Measurements from ENCODE around the gene RUNDC1.

The RUNDC1 gene

DNA sequence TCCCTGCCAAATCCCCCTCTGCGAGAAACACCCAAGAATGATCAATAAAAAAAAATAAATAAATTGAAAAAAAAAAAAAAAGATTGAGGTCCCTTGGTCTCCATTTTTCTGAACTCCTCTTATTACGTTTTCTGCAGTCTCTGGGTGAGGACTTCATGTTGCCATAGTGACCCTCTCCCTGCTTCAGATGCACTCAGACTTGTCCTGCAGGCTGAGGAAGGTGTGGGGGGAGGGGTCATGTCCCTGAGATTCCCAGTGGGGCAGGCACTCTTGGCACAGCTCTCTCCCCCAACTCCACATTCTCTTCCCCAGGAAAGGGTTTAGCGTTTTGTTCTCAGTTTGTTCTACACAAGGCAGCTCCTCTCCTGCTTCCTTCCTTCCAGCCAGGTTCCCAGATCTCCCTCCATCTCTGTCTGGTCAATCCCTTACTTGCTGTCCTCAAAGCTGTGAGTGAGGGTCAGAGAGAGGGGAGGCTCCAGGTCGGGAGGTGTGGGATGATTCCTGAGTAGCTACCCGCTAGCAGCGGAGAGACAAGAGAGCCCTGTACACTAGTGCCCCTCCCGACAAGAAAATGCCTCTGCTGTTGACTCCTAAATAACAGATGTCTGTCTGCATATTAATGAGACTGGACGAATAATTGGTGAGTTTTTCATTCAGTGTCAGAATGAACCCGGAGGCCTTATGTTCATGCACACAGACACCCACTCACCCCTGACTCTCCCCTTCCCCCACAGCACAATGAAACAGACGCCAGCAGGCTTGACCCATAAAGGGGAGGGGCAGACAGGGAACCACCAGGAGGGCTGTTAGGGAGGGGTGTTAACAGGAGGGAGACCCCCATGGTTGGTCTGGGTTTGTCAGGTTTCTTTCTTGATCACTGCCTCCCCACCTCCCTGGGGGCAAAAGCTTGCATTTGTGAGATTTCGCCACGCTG, 53.9 kb downstream of the RUNDC1 start:
- H3K9me3 ChIP-seq (ENCODE audit: insufficient read depth, low read length) = no peaks in the 10 kb centered on the region
- peaks cover 3% of the 10 kb centered on the region for H3K36me3 ChIP-seq (ENCODE audit: insufficient read depth, insufficient read length, low read length)
- DNase-seq (ENCODE audit: low read depth, low spot score) = no peak
- peaks cover 25% of the 10 kb centered on the region for H3K4me1 ChIP-seq (ENCODE audit: insufficient read depth, insufficient read length)
- TF ChIP-seq YY1 (IDR thresholded peaks at IDR 0.05; ENCODE audit: insufficient read depth, insufficient read length) = no peak
- no peak for TF ChIP-seq SUZ12 (IDR thresholded peaks at IDR 0.05; ENCODE audit: extremely low read depth, insufficient read depth, insufficient read length)
- TF ChIP-seq ZNF274 (IDR thresholded peaks at IDR 0.05; ENCODE audit: low read depth, low read length) = no peak
- H3K27me3 ChIP-seq (ENCODE audit: insufficient read depth, insufficient read length) = no peaks in the 10 kb centered on the region
- H3K9ac ChIP-seq (ENCODE audit: insufficient read length, low read depth) = peak overlapping the region; percentile 52
- peak overlapping the region; percentile 33 for H3K4me3 ChIP-seq (ENCODE audit: insufficient read length, low read depth)

- Histone ChIP-seq H3K27me3 (ENCODE audit: insufficient read depth, insufficient read length) (no peaks in the 10 kb centered on the region), H3K36me3 (ENCODE audit: insufficient read depth, insufficient read length, low read length) (peaks cover 3% of the 10 kb centered on the region), H3K9me3 (ENCODE audit: insufficient read depth, low read length) (no peaks in the 10 kb centered on the region), H3K4me3 (ENCODE audit: insufficient read length, low read depth) (peak overlapping the region; percentile 33), H3K9ac (ENCODE audit: insufficient read length, low read depth) (peak overlapping the region; percentile 52), H3K4me1 (ENCODE audit: insufficient read depth, insufficient read length) (peaks cover 24% of the 10 kb centered on the region)
- TF ChIP-seq SUZ12 (IDR thresholded peaks at IDR 0.05; ENCODE audit: extremely low read depth, insufficient read depth, insufficient read length) (no peak), YY1 (IDR thresholded peaks at IDR 0.05; ENCODE audit: insufficient read depth, insufficient read length) (no peak), ZNF274 (IDR thresholded peaks at IDR 0.05; ENCODE audit: low read depth, low read length) (no peak)
- no peak for DNase-seq (ENCODE audit: low read depth, low spot score)
These were observed 54.5 kb downstream of the RUNDC1 start for GRCh38 chr17:43034894-43035293.

DNA sequence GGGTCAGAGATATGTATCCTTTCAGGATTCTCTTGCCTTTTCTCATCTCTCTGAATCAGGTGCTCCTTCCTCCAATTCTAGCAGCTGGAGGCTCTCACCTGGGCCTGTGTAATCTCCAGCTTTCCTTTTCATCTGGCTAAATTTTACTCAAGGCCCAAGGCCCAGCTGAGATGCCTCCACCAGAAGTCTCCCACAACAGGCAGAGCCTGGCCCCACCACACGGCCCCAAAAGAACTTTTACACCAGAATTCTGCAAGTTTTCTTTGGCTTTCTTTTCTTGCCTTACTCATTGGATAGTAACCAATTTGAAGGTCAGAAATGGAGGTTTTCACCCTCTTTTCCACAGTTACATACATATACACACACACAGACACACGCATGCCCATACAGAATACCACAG, 59.3 kb downstream of the RUNDC1 start:
- Histone ChIP-seq H3K4me1 (ENCODE audit: insufficient read depth, insufficient read length) (peaks cover 11% of the 10 kb centered on the region), H3K9me3 (ENCODE audit: insufficient read depth, low read length) (no peaks in the 10 kb centered on the region), H3K36me3 (ENCODE audit: insufficient read depth, insufficient read length, low read length) (peaks cover 11% of the 10 kb centered on the region), H3K4me3 (ENCODE audit: insufficient read length, low read depth) (no peak overlapping the region), H3K9ac (ENCODE audit: insufficient read length, low read depth) (no peak overlapping the region), H3K27me3 (ENCODE audit: insufficient read depth, insufficient read length) (no peaks in the 10 kb centered on the region)
- DNase-seq (ENCODE audit: low read depth, low spot score) = no peak
- TF ChIP-seq ZNF274 (IDR thresholded peaks at IDR 0.05; ENCODE audit: low read depth, low read length) (no peak), SUZ12 (IDR thresholded peaks at IDR 0.05; ENCODE audit: extremely low read depth, insufficient read depth, insufficient read length) (no peak), YY1 (IDR thresholded peaks at IDR 0.05; ENCODE audit: insufficient read depth, insufficient read length) (no peak)

DNA sequence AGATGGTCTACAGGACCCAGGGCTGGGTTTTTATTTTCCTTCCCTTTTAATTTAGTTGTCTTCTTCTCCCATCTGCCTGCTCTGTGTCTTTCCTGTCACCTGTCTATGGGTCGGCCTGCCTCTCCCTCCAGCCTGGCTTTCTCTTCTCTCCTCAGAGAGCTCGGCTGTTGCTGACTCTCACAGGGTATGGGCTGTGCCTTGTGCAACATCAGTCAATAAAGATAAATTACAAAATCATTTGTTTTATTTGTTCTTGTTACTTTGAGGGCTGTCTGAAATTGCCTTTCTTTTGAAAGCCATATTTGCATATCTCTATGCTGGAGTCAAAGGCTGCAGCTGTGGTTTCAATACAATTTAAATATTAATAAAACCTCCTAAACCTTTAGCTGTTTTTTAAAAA, 60.3 kb downstream of the RUNDC1 start:
- no peaks in the 10 kb centered on the region for H3K27me3 ChIP-seq (ENCODE audit: insufficient read depth, insufficient read length)
- DNase-seq (ENCODE audit: low read depth, low spot score) = no peak
- H3K36me3 ChIP-seq (ENCODE audit: insufficient read depth, insufficient read length, low read length) = peaks cover 19% of the 10 kb centered on the region
- H3K9me3 ChIP-seq (ENCODE audit: insufficient read depth, low read length) = no peaks in the 10 kb centered on the region
- H3K9ac ChIP-seq (ENCODE audit: insufficient read length, low read depth) = no peak overlapping the region
- TF ChIP-seq ZNF274 (IDR thresholded peaks at IDR 0.05; ENCODE audit: low read depth, low read length) (no peak), YY1 (IDR thresholded peaks at IDR 0.05; ENCODE audit: insufficient read depth, insufficient read length) (no peak), SUZ12 (IDR thresholded peaks at IDR 0.05; ENCODE audit: extremely low read depth, insufficient read depth, insufficient read length) (no peak)
- H3K4me3 ChIP-seq (ENCODE audit: insufficient read length, low read depth) = no peak overlapping the region
- H3K4me1 ChIP-seq (ENCODE audit: insufficient read depth, insufficient read length) = peaks cover 7% of the 10 kb centered on the region

DNA sequence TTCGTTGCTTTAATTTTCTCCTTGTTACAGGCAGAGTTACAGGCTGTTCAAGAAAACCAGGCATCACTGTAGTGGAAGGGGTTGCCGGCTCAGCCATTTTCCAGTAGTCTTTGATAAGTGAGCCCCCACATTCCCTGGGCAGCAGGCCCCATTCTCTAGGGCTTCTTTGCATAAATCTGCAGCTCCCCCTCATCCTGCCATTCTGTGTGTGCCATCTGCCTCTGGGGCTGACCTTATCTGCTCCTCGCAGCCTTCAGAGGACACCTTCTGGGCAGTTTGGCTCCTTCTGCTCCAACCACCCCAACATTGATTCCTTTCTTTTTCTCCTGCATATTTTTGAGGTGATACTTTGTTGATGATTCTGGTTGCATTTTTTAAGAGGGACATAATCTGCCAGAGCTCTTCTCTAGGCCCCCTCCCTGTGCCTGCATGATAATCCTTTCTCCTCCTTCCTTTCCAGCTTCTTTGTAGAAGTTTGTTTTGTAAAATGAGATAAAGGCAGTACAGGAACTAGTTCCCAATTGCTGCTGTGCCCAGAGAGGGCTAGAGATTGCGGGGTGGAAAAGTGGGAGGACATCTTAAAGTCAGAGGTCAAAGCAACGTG, 61.8 kb downstream of the RUNDC1 start:
- Histone ChIP-seq H3K4me3 (ENCODE audit: insufficient read length, low read depth) (no peak overlapping the region), H3K9me3 (ENCODE audit: insufficient read depth, low read length) (no peaks in the 10 kb centered on the region), H3K9ac (ENCODE audit: insufficient read length, low read depth) (no peak overlapping the region), H3K36me3 (ENCODE audit: insufficient read depth, insufficient read length, low read length) (peaks cover 22% of the 10 kb centered on the region), H3K4me1 (ENCODE audit: insufficient read depth, insufficient read length) (peaks cover 5% of the 10 kb centered on the region), H3K27me3 (ENCODE audit: insufficient read depth, insufficient read length) (no peaks in the 10 kb centered on the region)
- DNase-seq (ENCODE audit: low read depth, low spot score) = no peak
- TF ChIP-seq SUZ12 (IDR thresholded peaks at IDR 0.05; ENCODE audit: extremely low read depth, insufficient read depth, insufficient read length) = no peak
- TF ChIP-seq YY1 (IDR thresholded peaks at IDR 0.05; ENCODE audit: insufficient read depth, insufficient read length) = no peak
- TF ChIP-seq ZNF274 (IDR thresholded peaks at IDR 0.05; ENCODE audit: low read depth, low read length) = no peak

Data from NT2/D1 (cell line).